GM23338 (cell line): ENCODE measurements around the gene SERPINE2. TPM values are rescaled to one million over a fixed set of nuclear protein-coding genes. Genes with fewer than 3 reads are reported as not detected.
A peak's percentile ranks its signal among the peaks of the same experiment; 100 is the strongest.

Source experiments
- ATAC-seq: fragments of 200-7000 bp; cut with Tn5 transposase; 3 replicates; pipeline ENCODE4 v1.9.1; 2020
- DNase-seq: peaks from one replicate; pipeline ENCODE4 v3.0.0-alpha.2; 2015; ENCODE audit warnings: low spot score
- H2AFZ ChIP-seq: fragments of 200-600 bp; sonication (generic); 2 replicates; pipeline ENCODE4 v1.8.0; 2016; ENCODE audit warnings: antibody characterized with exemption, mild to moderate bottlenecking, moderate library complexity
- H3F3A ChIP-seq: fragments of 200-600 bp; sonication (generic); replicated peaks from 2 replicates; pipeline ENCODE4 v1.8.0; 2017; ENCODE audit warnings: antibody characterized with exemption, mixed run types, low read depth
- H3K27ac ChIP-seq: fragments of 200-600 bp; sonication (generic); 2 replicates; pipeline ENCODE4 v1.6.1; 2016; ENCODE audit warnings: low read depth
- H3K27me3 ChIP-seq: fragments of 200-600 bp; sonication (generic); 2 replicates; pipeline ENCODE4 v1.8.0; 2016; ENCODE audit warnings: mild to moderate bottlenecking, mixed run types, moderate library complexity; ENCODE audit not compliant: insufficient read depth
- H3K36me3 ChIP-seq: fragments of 200-600 bp; sonication (generic); 2 replicates; pipeline ENCODE4 v1.8.0; 2016; ENCODE audit warnings: mild to moderate bottlenecking; ENCODE audit not compliant: insufficient read depth
- H3K4me1 ChIP-seq: fragments of 200-600 bp; sonication (generic); 2 replicates; pipeline ENCODE4 v1.8.0; 2016; ENCODE audit warnings: mild to moderate bottlenecking, moderate library complexity; ENCODE audit not compliant: insufficient read depth
- H3K4me2 ChIP-seq: fragments of 200-600 bp; sonication (generic); 2 replicates; pipeline ENCODE4 v1.7.1; 2017; ENCODE audit warnings: mixed run types
- H3K4me3 ChIP-seq: fragments of 200-600 bp; sonication (generic); 2 replicates; pipeline ENCODE4 v1.6.1; 2016; ENCODE audit warnings: mixed run types
- H3K79me2 ChIP-seq: fragments of 200-600 bp; sonication (generic); replicated peaks from 2 replicates; pipeline ENCODE4 v1.8.0; 2017; ENCODE audit warnings: mild to moderate bottlenecking; ENCODE audit not compliant: insufficient read depth
- H3K9me2 ChIP-seq: fragments of 200-600 bp; sonication (generic); 2 replicates; pipeline ENCODE4 v1.8.0; 2017; ENCODE audit not compliant: insufficient read depth
- H4K20me1 ChIP-seq: fragments of 200-600 bp; sonication (generic); replicated peaks from 2 replicates; pipeline ENCODE4 v1.8.0; 2017; ENCODE audit warnings: mild to moderate bottlenecking; ENCODE audit not compliant: insufficient read depth
- H3K27ac Mint-ChIP-seq: 2 replicates; pipeline ENCODE4 v1.8.0; 2020; ENCODE audit warnings: inconsistent platforms, mild to moderate bottlenecking, moderate library complexity, mixed read lengths
- H3K27me3 Mint-ChIP-seq: 3 replicates; pipeline ENCODE4 v1.8.0; 2022; ENCODE audit warnings: low read depth, mild to moderate bottlenecking, moderate library complexity, mixed read lengths, inconsistent platforms; ENCODE audit not compliant: insufficient read depth, poor library complexity
- H3K36me3 Mint-ChIP-seq: 3 replicates; pipeline ENCODE4 v1.8.0; 2021; ENCODE audit warnings: low read depth, mild to moderate bottlenecking, inconsistent platforms, moderate library complexity, mixed read lengths
- H3K4me1 Mint-ChIP-seq: 3 replicates; pipeline ENCODE4 v1.8.0; 2020; ENCODE audit warnings: mild to moderate bottlenecking, inconsistent platforms, mixed read lengths
- H3K4me3 Mint-ChIP-seq: 3 replicates; pipeline ENCODE4 v1.8.0; 2021; ENCODE audit warnings: moderate library complexity, mild to moderate bottlenecking, inconsistent platforms, mixed read lengths
- H3K9me3 Mint-ChIP-seq: 3 replicates; pipeline ENCODE4 v1.8.0; 2020; ENCODE audit warnings: moderate library complexity, mild to moderate bottlenecking, inconsistent platforms, mixed read lengths
- ETS1 ChIP-seq: IDR thresholded peaks from 2 replicates; pipeline ENCODE4 v1.6.1; 2016; ENCODE audit warnings: antibody characterized with exemption
- EZH2 ChIP-seq: fragments of 200-600 bp; sonication (generic); IDR thresholded peaks from one replicate; pipeline ENCODE4 v1.8.0; 2017; ENCODE audit warnings: antibody characterized with exemption, mild to moderate bottlenecking, low read depth; ENCODE audit not compliant: unreplicated experiment
- EZH2phosphoT487 ChIP-seq: fragments of 200-600 bp; sonication (generic); IDR thresholded peaks from one replicate; pipeline ENCODE4 v1.8.1; 2018; ENCODE audit warnings: antibody characterized with exemption; ENCODE audit not compliant: unreplicated experiment
- POLR2AphosphoS5 ChIP-seq: IDR thresholded peaks from 2 replicates; pipeline ENCODE4 v1.6.1; 2016; ENCODE audit warnings: antibody characterized with exemption, low read depth
- REST ChIP-seq: IDR thresholded peaks from one replicate; pipeline ENCODE4 v1.6.1; 2018; ENCODE audit warnings: antibody characterized with exemption; ENCODE audit not compliant: unreplicated experiment
- STAT1 ChIP-seq: IDR thresholded peaks from one replicate; pipeline ENCODE4 v1.6.1; 2016; ENCODE audit warnings: antibody characterized with exemption; ENCODE audit not compliant: unreplicated experiment
- ZNF331 ChIP-seq: fragments of 250-450 bp; sonication (Bioruptor Pico); IDR thresholded peaks from 2 replicates; pipeline ENCODE4 v1.5.0; 2020; ENCODE audit warnings: low read depth, mild to moderate bottlenecking, moderate library complexity
- ZNF462 ChIP-seq: fragments of 250-450 bp; sonication (Bioruptor Pico); IDR thresholded peaks from 2 replicates; pipeline ENCODE4 v1.5.0; 2020; ENCODE audit warnings: mild to moderate bottlenecking, moderate library complexity
- polyA plus RNA-seq: library from polyadenylated mRNA; unstranded; fragments of >200 nt; fragmentation: Nextera tagmentation; extraction: Ambion mirVana; gene quantifications from 2 replicates; pipeline ENCODE4 v1.2.1, GENCODE V29; 2016
- total RNA-seq: library from RNA; depleted of rRNA; stranded (reverse); fragments of >200 nt; shearing (Covaris generic); gene quantifications from 2 replicates; pipeline ENCODE4 v1.2.3, GENCODE V29; 2014

The SERPINE2 gene
- total and polyA plus RNA-seq, 2 experiments from 2014 or later, result 38.6 to 44.2 TPM

- H3K4me1 Mint-ChIP-seq, result peaks cover 43% of the 10 kb centered on the region
- Histone ChIP-seq H3K4me2 (no peak overlapping the region), H3K9me2 (no peaks in the 10 kb centered on the region), H3K4me3 (no peak overlapping the region), H4K20me1 (no peaks in the 10 kb centered on the region), H3K36me3 (no peaks in the 10 kb centered on the region), H2AFZ (peak overlapping the region; percentile 75), H3F3A (no peaks in the 10 kb centered on the region), H3K27ac (no peak overlapping the region), H3K79me2 (peaks cover 1% of the 10 kb centered on the region), H3K4me1 (peaks cover 35% of the 10 kb centered on the region), H3K27me3 (no peaks in the 10 kb centered on the region)
- TF ChIP-seq EZH2 (no peak), REST (no peak), ZNF462 (no peak), STAT1 (no peak), EZH2phosphoT487 (no peak), ZNF331 (CRISPR knock-in tag) (no peak), POLR2AphosphoS5 (no peak), ETS1 (no peak)
- no peaks in the 10 kb centered on the region; the same call in 2 of the 3 replicates for H3K36me3 Mint-ChIP-seq
- H3K9me3 Mint-ChIP-seq, result no peaks in the 10 kb centered on the region
- H3K4me3 Mint-ChIP-seq, result no peak overlapping the region
- H3K27ac Mint-ChIP-seq, result no peak overlapping the region; the same call in 1 of the 2 replicates
- peak; percentile 15 for ATAC-seq
- no peak for DNase-seq
- peaks cover 10% of the 10 kb centered on the region for H3K27me3 Mint-ChIP-seq
Measured at GRCh38 chr2:223952280-223952968, 86.7 kb downstream of the SERPINE2 start.
